Measurements from ENCODE around the gene NAGK. TPM values are rescaled to one million over a fixed set of nuclear protein-coding genes. Genes with fewer than 3 reads are reported as not detected.
A peak's percentile ranks its signal among the peaks of the same experiment; 100 is the strongest.
"Not testable (repeated sequence)": the region's sequence is repeated elsewhere in the genome, so short reads cannot be mapped to it uniquely, and the experiment has no call there.

The NAGK gene
- total RNA-seq, 1 donor from 2014 or later: 133 TPM

DNA sequence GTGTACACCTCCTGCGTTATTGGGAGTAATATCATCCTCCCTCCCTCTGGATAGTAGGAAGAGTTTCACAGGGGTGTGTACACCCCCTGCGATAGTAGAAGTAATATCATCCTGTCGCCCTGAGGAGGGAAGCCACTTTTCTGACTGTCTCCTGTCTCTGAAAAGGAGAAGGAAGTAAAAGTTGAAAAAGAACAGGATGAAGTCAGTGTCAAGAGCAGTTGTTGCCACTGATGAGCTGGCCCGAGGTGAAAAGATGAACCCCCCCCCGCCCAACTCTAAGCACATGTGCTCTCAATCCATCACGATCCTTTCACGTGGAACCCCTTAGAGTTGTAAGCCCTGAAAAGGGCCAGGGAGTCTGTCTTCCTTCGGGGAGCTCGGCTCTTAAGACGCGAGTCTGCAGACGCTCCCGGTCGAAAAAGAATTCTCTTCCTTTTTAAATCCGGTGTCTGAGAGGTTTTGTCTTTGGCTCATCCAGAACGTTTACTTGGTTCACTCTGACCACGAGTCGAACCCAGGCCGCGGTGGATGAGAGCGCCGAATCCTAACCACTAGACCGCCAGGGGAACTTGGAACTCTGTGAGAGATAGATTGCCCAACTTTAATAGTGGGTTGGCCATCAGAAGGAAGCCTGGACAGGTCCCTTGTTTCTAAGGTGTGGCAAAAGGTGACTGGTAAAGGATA, 22.4 kb upstream of the NAGK start:
- H3K4me1 Mint-ChIP-seq (ENCODE audit: low read depth, unreplicated experiment): peaks cover 12% of the 10 kb centered on the region
- H3K36me3 Mint-ChIP-seq (ENCODE audit: low read depth, unreplicated experiment): no peaks in the 10 kb centered on the region
- Histone ChIP-seq H3K27ac (ENCODE audit: low read depth, low read length) (no peak overlapping the region), H3K4me2 (ENCODE audit: low read length) (no peak overlapping the region), H3K27me3 (ENCODE audit: insufficient read depth, low read length) (no peaks in the 10 kb centered on the region), H3K9ac (ENCODE audit: low read length) (no peak overlapping the region), H3K4me1 (ENCODE audit: insufficient read depth, low read length) (no peaks in the 10 kb centered on the region), H3K4me3 (ENCODE audit: insufficient read depth, low read depth, low read length) (no peak overlapping the region), H4K20me1 (ENCODE audit: insufficient read depth, low read length) (no peaks in the 10 kb centered on the region), H3K79me2 (ENCODE audit: insufficient read depth, low read length) (no peaks in the 10 kb centered on the region), H2AFZ (ENCODE audit: low read depth, low read length) (no peak overlapping the region), H3K9me3 (ENCODE audit: insufficient read depth, low read depth, low read length) (no peaks in the 10 kb centered on the region), H3K36me3 (ENCODE audit: insufficient read depth, low read length) (no peaks in the 10 kb centered on the region)
- H3K9me3 Mint-ChIP-seq (ENCODE audit: unreplicated experiment): peaks cover 2% of the 10 kb centered on the region
- no peak overlapping the region for H3K4me3 Mint-ChIP-seq (ENCODE audit: unreplicated experiment)
- TF ChIP-seq EZH2 (IDR thresholded peaks at IDR 0.05; ENCODE audit: insufficient read depth, low read length): no peak
- TF ChIP-seq, protein P1, sequence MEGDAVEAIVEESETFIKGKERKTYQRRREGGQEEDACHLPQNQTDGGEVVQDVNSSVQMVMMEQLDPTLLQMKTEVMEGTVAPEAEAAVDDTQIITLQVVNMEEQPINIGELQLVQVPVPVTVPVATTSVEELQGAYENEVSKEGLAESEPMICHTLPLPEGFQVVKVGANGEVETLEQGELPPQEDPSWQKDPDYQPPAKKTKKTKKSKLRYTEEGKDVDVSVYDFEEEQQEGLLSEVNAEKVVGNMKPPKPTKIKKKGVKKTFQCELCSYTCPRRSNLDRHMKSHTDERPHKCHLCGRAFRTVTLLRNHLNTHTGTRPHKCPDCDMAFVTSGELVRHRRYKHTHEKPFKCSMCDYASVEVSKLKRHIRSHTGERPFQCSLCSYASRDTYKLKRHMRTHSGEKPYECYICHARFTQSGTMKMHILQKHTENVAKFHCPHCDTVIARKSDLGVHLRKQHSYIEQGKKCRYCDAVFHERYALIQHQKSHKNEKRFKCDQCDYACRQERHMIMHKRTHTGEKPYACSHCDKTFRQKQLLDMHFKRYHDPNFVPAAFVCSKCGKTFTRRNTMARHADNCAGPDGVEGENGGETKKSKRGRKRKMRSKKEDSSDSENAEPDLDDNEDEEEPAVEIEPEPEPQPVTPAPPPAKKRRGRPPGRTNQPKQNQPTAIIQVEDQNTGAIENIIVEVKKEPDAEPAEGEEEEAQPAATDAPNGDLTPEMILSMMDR (IDR thresholded peaks at IDR 0.05; ENCODE audit: insufficient read depth, low read depth, low read length): no peak
- H3K27me3 Mint-ChIP-seq (ENCODE audit: low read depth, unreplicated experiment): peaks cover 22% of the 10 kb centered on the region
- FAIRE-seq (no peak), DNase-seq (ENCODE audit: low read depth) (no peak)
- no peak overlapping the region for H3K27ac Mint-ChIP-seq (ENCODE audit: unreplicated experiment)

DNA sequence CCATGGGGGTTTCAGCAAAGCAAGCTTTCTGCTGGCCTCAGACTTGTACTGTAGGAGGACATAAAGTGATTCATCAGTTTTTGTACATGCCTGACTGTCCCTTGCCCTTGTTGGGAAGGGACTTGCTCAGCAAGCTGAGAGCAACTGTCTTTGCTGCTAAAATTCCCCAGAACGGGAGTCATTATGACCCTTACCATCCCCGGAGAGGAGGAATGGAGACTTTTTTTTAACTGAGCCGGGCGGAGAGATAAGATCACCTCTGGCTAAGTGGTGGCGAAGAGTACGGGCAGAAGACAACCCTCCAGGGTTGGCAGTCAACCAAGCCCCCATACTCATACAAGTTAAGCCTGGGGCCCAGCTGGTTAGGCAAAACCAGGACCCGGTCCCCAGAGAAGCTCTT, 20.4 kb upstream of the NAGK start:
- Histone ChIP-seq H3K9ac (ENCODE audit: low read length) (no peak overlapping the region), H3K9me3 (ENCODE audit: insufficient read depth, low read depth, low read length) (no peaks in the 10 kb centered on the region), H3K27ac (ENCODE audit: low read depth, low read length) (no peak overlapping the region), H2AFZ (ENCODE audit: low read depth, low read length) (no peak overlapping the region), H3K27me3 (ENCODE audit: insufficient read depth, low read length) (no peaks in the 10 kb centered on the region), H3K36me3 (ENCODE audit: insufficient read depth, low read length) (no peaks in the 10 kb centered on the region), H3K4me3 (ENCODE audit: insufficient read depth, low read depth, low read length) (no peak overlapping the region), H3K4me1 (ENCODE audit: insufficient read depth, low read length) (no peaks in the 10 kb centered on the region), H3K4me2 (ENCODE audit: low read length) (no peak overlapping the region), H4K20me1 (ENCODE audit: insufficient read depth, low read length) (no peaks in the 10 kb centered on the region), H3K79me2 (ENCODE audit: insufficient read depth, low read length) (no peaks in the 10 kb centered on the region)
- no peak for TF ChIP-seq EZH2 (IDR thresholded peaks at IDR 0.05; ENCODE audit: insufficient read depth, low read length)
- TF ChIP-seq, protein P1 (IDR thresholded peaks at IDR 0.05; ENCODE audit: insufficient read depth, low read depth, low read length): no peak
- FAIRE-seq (no peak), DNase-seq (ENCODE audit: low read depth) (no peak)
- Mint-ChIP-seq H3K27me3 (ENCODE audit: low read depth, unreplicated experiment) (peaks cover 18% of the 10 kb centered on the region), H3K9me3 (ENCODE audit: unreplicated experiment) (peaks cover 2% of the 10 kb centered on the region), H3K36me3 (ENCODE audit: low read depth, unreplicated experiment) (no peaks in the 10 kb centered on the region), H3K4me1 (ENCODE audit: low read depth, unreplicated experiment) (peaks cover 12% of the 10 kb centered on the region), H3K4me3 (ENCODE audit: unreplicated experiment) (peak overlapping the region; percentile 0), H3K27ac (ENCODE audit: unreplicated experiment) (no peak overlapping the region)

DNA sequence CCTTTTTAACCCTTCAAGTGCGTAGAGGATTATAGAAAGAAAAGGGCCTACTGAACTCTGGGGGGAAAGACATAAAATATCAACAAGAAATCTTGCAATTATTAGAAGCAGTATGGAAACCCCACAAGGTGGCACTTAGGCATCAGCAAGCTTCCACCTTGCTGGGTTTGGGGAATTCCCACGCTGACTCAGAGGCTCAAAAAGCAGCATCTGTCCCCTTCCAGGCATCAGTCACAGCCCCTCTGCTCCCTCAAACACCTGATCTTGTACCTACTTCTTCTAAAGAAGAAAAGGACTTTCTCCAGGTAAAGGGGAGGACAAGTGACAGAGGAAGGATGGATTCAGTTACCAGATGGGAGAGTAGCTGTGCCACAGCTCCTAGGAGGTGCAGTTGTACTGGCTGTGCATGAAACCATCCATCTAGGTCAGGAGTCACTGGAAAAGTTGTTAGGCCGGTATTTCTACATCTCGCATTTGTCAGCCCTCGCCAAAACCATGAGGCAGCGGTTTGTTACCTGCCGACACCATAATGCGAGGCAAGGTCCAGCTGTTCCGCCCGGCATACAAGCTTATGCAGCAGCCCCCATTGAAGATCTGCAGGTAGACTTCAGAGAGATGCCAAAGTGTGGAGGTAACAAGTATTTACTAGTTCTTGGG, 18.6 kb upstream of the NAGK start:
- not testable (repeated sequence) for H3K4me1 ChIP-seq (ENCODE audit: insufficient read depth, low read length); H3K36me3 Mint-ChIP-seq (ENCODE audit: low read depth, unreplicated experiment); H3K27ac ChIP-seq (ENCODE audit: low read depth, low read length); H3K9me3 Mint-ChIP-seq (ENCODE audit: unreplicated experiment); H3K4me3 Mint-ChIP-seq (ENCODE audit: unreplicated experiment); H4K20me1 ChIP-seq (ENCODE audit: insufficient read depth, low read length); H3K27ac Mint-ChIP-seq (ENCODE audit: unreplicated experiment); DNase-seq (ENCODE audit: low read depth); FAIRE-seq; H3K27me3 ChIP-seq (ENCODE audit: insufficient read depth, low read length); H3K79me2 ChIP-seq (ENCODE audit: insufficient read depth, low read length); H3K4me3 ChIP-seq (ENCODE audit: insufficient read depth, low read depth, low read length); H3K9me3 ChIP-seq (ENCODE audit: insufficient read depth, low read depth, low read length); H3K4me2 ChIP-seq (ENCODE audit: low read length); H3K9ac ChIP-seq (ENCODE audit: low read length); H3K36me3 ChIP-seq (ENCODE audit: insufficient read depth, low read length); H2AFZ ChIP-seq (ENCODE audit: low read depth, low read length)
- Mint-ChIP-seq H3K27me3 (ENCODE audit: low read depth, unreplicated experiment) (peaks cover 12% of the 10 kb centered on the region), H3K4me1 (ENCODE audit: low read depth, unreplicated experiment) (peaks cover 12% of the 10 kb centered on the region)

DNA sequence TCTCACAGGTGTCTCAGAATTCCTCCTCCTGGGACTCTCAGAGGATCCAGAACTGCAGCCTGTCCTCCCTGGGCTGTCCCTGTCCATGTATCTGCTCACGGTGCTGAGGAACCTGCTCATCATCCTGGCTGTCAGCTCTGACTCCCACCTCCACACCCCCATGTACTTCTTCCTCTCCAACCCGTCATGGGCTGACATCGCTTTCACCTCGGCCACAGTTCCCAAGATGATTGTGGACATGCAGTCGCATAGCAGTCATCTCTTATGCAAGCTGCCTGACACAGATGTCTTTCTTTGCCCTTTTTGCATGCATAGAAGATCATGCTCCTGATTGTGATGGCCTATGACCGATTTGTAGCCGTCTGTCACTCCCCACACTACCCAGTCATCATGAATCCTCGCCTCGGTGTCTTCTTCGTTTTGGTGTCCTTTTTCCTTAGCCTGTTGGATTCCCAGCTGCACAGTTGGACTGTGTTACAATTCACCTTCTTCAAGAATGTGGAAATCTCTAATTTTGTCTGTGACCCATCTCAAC, 13.2 kb upstream of the NAGK start:
- H3K4me3 ChIP-seq (ENCODE audit: insufficient read depth, low read depth, low read length); FAIRE-seq; H4K20me1 ChIP-seq (ENCODE audit: insufficient read depth, low read length); H3K36me3 Mint-ChIP-seq (ENCODE audit: low read depth, unreplicated experiment); H3K36me3 ChIP-seq (ENCODE audit: insufficient read depth, low read length); H3K4me2 ChIP-seq (ENCODE audit: low read length); H3K4me1 ChIP-seq (ENCODE audit: insufficient read depth, low read length); H3K79me2 ChIP-seq (ENCODE audit: insufficient read depth, low read length); H3K4me1 Mint-ChIP-seq (ENCODE audit: low read depth, unreplicated experiment); H3K27ac ChIP-seq (ENCODE audit: low read depth, low read length); H3K27ac Mint-ChIP-seq (ENCODE audit: unreplicated experiment); H2AFZ ChIP-seq (ENCODE audit: low read depth, low read length); H3K9me3 ChIP-seq (ENCODE audit: insufficient read depth, low read depth, low read length); H3K27me3 ChIP-seq (ENCODE audit: insufficient read depth, low read length); DNase-seq (ENCODE audit: low read depth); H3K9me3 Mint-ChIP-seq (ENCODE audit: unreplicated experiment); H3K9ac ChIP-seq (ENCODE audit: low read length); H3K4me3 Mint-ChIP-seq (ENCODE audit: unreplicated experiment): not testable (repeated sequence)
- H3K27me3 Mint-ChIP-seq (ENCODE audit: low read depth, unreplicated experiment): peaks cover 37% of the 10 kb centered on the region

Measured in astrocyte (in vitro differentiated cells and primary cell).